ENCODE results near the gene MTURN.
"Not testable (repeated sequence)": the region's sequence is repeated elsewhere in the genome, so short reads cannot be mapped to it uniquely, and the experiment has no call there.

Gene MTURN

GRCh38 chr7:30181211-30181610 is 46.4 kb downstream of the MTURN start:
- DNase-seq: no peak

GRCh38 chr7:30181736-30182522 is 47.1 kb downstream of the MTURN start:
- no peak for DNase-seq

- no peak for DNase-seq
Observed at GRCh38 chr7:30182814-30183213, 48.0 kb downstream of the MTURN start.

GRCh38 chr7:30183749-30184369 is 49.1 kb downstream of the MTURN start:
- DNase-seq: no peak

- no peak for DNase-seq
Observed at GRCh38 chr7:30184791-30185487, 50.2 kb downstream of the MTURN start.

- DNase-seq: no peak
Observed at GRCh38 chr7:30185496-30185895, 50.7 kb downstream of the MTURN start.

GRCh38 chr7:30186725-30187124 is 51.9 kb downstream of the MTURN start:
- no peak for DNase-seq

- DNase-seq: no peak
Observed at GRCh38 chr7:30187513-30187912, 52.7 kb downstream of the MTURN start.

GRCh38 chr7:30188381-30188780 is 53.6 kb downstream of the MTURN start:
- DNase-seq: not testable (repeated sequence)

GRCh38 chr7:30188811-30189210 is 54.0 kb downstream of the MTURN start:
- DNase-seq: no peak

- no peak for DNase-seq
Observed at GRCh38 chr7:30191809-30192208, 57.0 kb downstream of the MTURN start.

GRCh38 chr7:30193336-30193943 is 58.7 kb downstream of the MTURN start:
- DNase-seq: no peak

GRCh38 chr7:30196408-30196807 is 61.6 kb downstream of the MTURN start:
- no peak for DNase-seq

- DNase-seq: no peak
Observed at GRCh38 chr7:30197438-30197837, 62.7 kb downstream of the MTURN start.

- DNase-seq: no peak
Observed at GRCh38 chr7:30199271-30199670, 64.5 kb downstream of the MTURN start.

GRCh38 chr7:30200591-30200990 is 65.8 kb downstream of the MTURN start:
- no peak for DNase-seq

- no peak for DNase-seq
Observed at GRCh38 chr7:30201161-30201666, 66.4 kb downstream of the MTURN start.

- DNase-seq: no peak
Observed at GRCh38 chr7:30201921-30202320, 67.1 kb downstream of the MTURN start.

GRCh38 chr7:30202671-30203070 is 67.9 kb downstream of the MTURN start:
- no peak for DNase-seq

GRCh38 chr7:30206491-30206890 is 71.7 kb downstream of the MTURN start:
- no peak for DNase-seq

GRCh38 chr7:30206942-30207341 is 72.2 kb downstream of the MTURN start:
- DNase-seq: no peak

GRCh38 chr7:30207376-30207775 is 72.6 kb downstream of the MTURN start:
- DNase-seq: no peak

GRCh38 chr7:30209951-30210350 is 75.2 kb downstream of the MTURN start:
- no peak for DNase-seq

Data from stimulated activated CD4-positive, alpha-beta T cell treated with anti-CD3 and anti-CD28 coated beads, Interleukin-2, amount 100 ng/mL, for 48 hours (primary cell).